Measurements from ENCODE around the gene PGD. TPM values are rescaled to one million over a fixed set of nuclear protein-coding genes. Genes with fewer than 3 reads are reported as not detected.
A peak's percentile ranks its signal among the peaks of the same experiment; 100 is the strongest.
"Not testable (repeated sequence)": the region's sequence is repeated elsewhere in the genome, so short reads cannot be mapped to it uniquely, and the experiment has no call there.

Gene PGD
- total and polyA plus RNA-seq, 10 donors, result 40.8 to 381 (median 124) TPM

GRCh38 chr1:10450836-10451235 is 52.0 kb downstream of the PGD start:
- H3K27ac ChIP-seq, result no peak overlapping the region
- H3K4me1 ChIP-seq, result peaks cover 0 to 12% (median 4%) of the 10 kb centered on the region in 6 donors
- peaks cover 0 to 6% (median 0%) of the 10 kb centered on the region in 8 donors for H3K9me3 ChIP-seq
- intact Hi-C loops (cut with DNase I; ENCODE audit: low total_unique reads), result no loop called here
- H3K36me3 ChIP-seq, result no peaks in the 10 kb centered on the region
- 59 to 75% (median 71%) methylated on average over 6 of the region's 6 CpGs for whole genome bisulfite sequencing, 5 donors
- DNase-seq, result no peak
- TF ChIP-seq POLR2A (IDR thresholded peaks at IDR 0.05), result no peak
- no peak for TF ChIP-seq POLR2AphosphoS5 (IDR thresholded peaks at IDR 0.05)
- TF ChIP-seq CTCF (IDR thresholded peaks at IDR 0.05 in 8 of 11, conservative IDR thresholded peaks at IDR 0.05 in 3 of 11), result no peak
- no peaks in the 10 kb centered on the region for H3K27me3 ChIP-seq (replicated peaks in 1 of 7)
- H3K4me3 ChIP-seq, result no peak overlapping the region

GRCh38 chr1:10451287-10451686 is 52.4 kb downstream of the PGD start:
- no peak for DNase-seq
- 8 to 16% (median 10%) methylated on average over 10 of the region's 10 CpGs for WGBS, 5 donors
- Histone ChIP-seq H3K9me3 (peaks cover 0 to 6% (median 0%) of the 10 kb centered on the region in 8 donors), H3K4me1 (peaks cover 0 to 12% (median 4%) of the 10 kb centered on the region in 6 donors), H3K27me3 (replicated peaks in 1 of 7) (no peaks in the 10 kb centered on the region), H3K27ac (no peak overlapping the region), H3K4me3 (peak overlapping the region in 1 of 8 donors; percentile 0), H3K36me3 (no peaks in the 10 kb centered on the region)
- intact Hi-C loops (cut with DNase I; ENCODE audit: low total_unique reads), result no loop called here
- no peak for TF ChIP-seq POLR2A (IDR thresholded peaks at IDR 0.05)
- TF ChIP-seq POLR2AphosphoS5 (IDR thresholded peaks at IDR 0.05), result peak in 2 of 3 donors; percentile 32 to 33
- no peak for TF ChIP-seq CTCF (IDR thresholded peaks at IDR 0.05 in 8 of 11, conservative IDR thresholded peaks at IDR 0.05 in 3 of 11)

GRCh38 chr1:10456048-10456447 is 57.2 kb downstream of the PGD start:
- DNase-seq, result no peak
- H3K27ac ChIP-seq, result no peak overlapping the region
- WGBS, 5 donors, result 83 to 92% (median 88%) methylated on average over 5 of the region's 5 CpGs
- H3K4me1 ChIP-seq, result peaks cover 0 to 31% (median 12%) of the 10 kb centered on the region in 6 donors
- no peaks in the 10 kb centered on the region for H3K27me3 ChIP-seq (replicated peaks in 1 of 7)
- intact Hi-C loops (cut with DNase I; ENCODE audit: low total_unique reads), result no loop called here
- TF ChIP-seq CTCF (IDR thresholded peaks at IDR 0.05 in 8 of 11, conservative IDR thresholded peaks at IDR 0.05 in 3 of 11) (no peak), POLR2A (IDR thresholded peaks at IDR 0.05) (no peak)
- no peak overlapping the region for H3K4me3 ChIP-seq
- peaks cover 0 to 27% (median 3%) of the 10 kb centered on the region in 6 donors for H3K36me3 ChIP-seq
- peaks cover 0 to 6% (median 0%) of the 10 kb centered on the region in 8 donors for H3K9me3 ChIP-seq

- Histone ChIP-seq H3K4me3 (no peak overlapping the region), H3K36me3 (peaks cover 0 to 33% (median 9%) of the 10 kb centered on the region in 6 donors), H3K27ac (peak overlapping the region in 3 of 8 donors; percentile 67 to 77 (median 68)), H3K9me3 (peaks cover 0 to 6% (median 0%) of the 10 kb centered on the region in 8 donors), H3K27me3 (replicated peaks in 1 of 7) (no peaks in the 10 kb centered on the region), H3K4me1 (peaks cover 0 to 25% (median 9%) of the 10 kb centered on the region in 6 donors)
- intact Hi-C loops (cut with DNase I; ENCODE audit: low total_unique reads), result no loop called here
- WGBS, 5 donors, result 80 to 90% (median 84%) methylated on average over 7 of the region's 7 CpGs
- TF ChIP-seq POLR2AphosphoS5 (IDR thresholded peaks at IDR 0.05), result no peak
- TF ChIP-seq CTCF (IDR thresholded peaks at IDR 0.05 in 8 of 11, conservative IDR thresholded peaks at IDR 0.05 in 3 of 11), result no peak
- no peak for TF ChIP-seq POLR2A (IDR thresholded peaks at IDR 0.05)
- DNase-seq, result no peak
These were observed 57.8 kb downstream of the PGD start for GRCh38 chr1:10456661-10457060.

GRCh38 chr1:10457462-10457861 is 58.6 kb downstream of the PGD start:
- intact Hi-C loops (cut with DNase I; ENCODE audit: low total_unique reads); DNase-seq; H3K9me3 ChIP-seq; H3K27me3 ChIP-seq (replicated peaks in 1 of 7): not testable (repeated sequence)
- Histone ChIP-seq H3K27ac (peak overlapping the region in 7 of 8 donors; percentile 29 to 77 (median 67)), H3K36me3 (peaks cover 0 to 41% (median 17%) of the 10 kb centered on the region in 6 donors), H3K4me1 (peaks cover 0 to 22% (median 9%) of the 10 kb centered on the region in 6 donors), H3K4me3 (peak overlapping the region in 1 of 8 donors; percentile 27)
- 63 to 69% (median 66%) methylated on average over 7 of the region's 7 CpGs for WGBS, 5 donors
